IMR-90 (cell line): ENCODE data around the gene UNK. TPM values are rescaled to one million over a fixed set of nuclear protein-coding genes. Genes with fewer than 3 reads are reported as not detected.

Experiments
- ATAC-seq: fragments of 200-7000 bp; cut with Tn5 transposase; 2 replicates; pipeline ENCODE4 v1.9.1; 2020; ENCODE audit warnings: low read depth, mild to moderate bottlenecking, moderate library complexity
- BruUV-seq: library from RNA; stranded (reverse); fragments of 400-500 nt; replicated peaks from 2 replicates; lab custom pipeline; 2021; lab: Mats Ljungman, UMichigan
- CTCF ChIA-PET: fragments of 300-600 bp; formaldehyde crosslinking; extraction: SDS; loops from one replicate; lab custom pipeline; 2021; ENCODE audit warnings: antibody characterized with exemption; lab: Yijun Ruan, JAX
- POLR2A ChIA-PET: fragments of 300-600 bp; sonication (Branson Sonifier 250); formaldehyde crosslinking; loops from one replicate; lab custom pipeline; 2022; ENCODE audit warnings: antibody characterized with exemption; ENCODE audit not compliant: unreplicated experiment; lab: Charles Lee
- DNase-seq: peaks from one replicate; pipeline ENCODE4 v3.0.0; 2013
- H2AFZ ChIP-seq: replicated peaks from 2 replicates; pipeline ENCODE3; 2013; ENCODE audit warnings: low read length, mild to moderate bottlenecking; ENCODE audit not compliant: poor library complexity
- H2AK5ac ChIP-seq: 2 replicates; pipeline ENCODE4 v1.6.1; 2013; ENCODE audit warnings: low read depth, low read length, inconsistent platforms
- H2AK9ac ChIP-seq: replicated peaks from 2 replicates; pipeline ENCODE3; 2013; ENCODE audit warnings: mild to moderate bottlenecking, low read depth, low read length, moderate library complexity; ENCODE audit not compliant: poor library complexity
- H2BK120ac ChIP-seq: 2 replicates; pipeline ENCODE4 v1.6.1; 2013; ENCODE audit warnings: low read depth, low read length, inconsistent platforms
- H2BK15ac ChIP-seq: 3 replicates; pipeline ENCODE4 v1.6.1; 2013; ENCODE audit warnings: low read depth, low read length, inconsistent platforms
- H2BK20ac ChIP-seq: 2 replicates; pipeline ENCODE4 v1.6.1; 2013; ENCODE audit warnings: low read depth, mild to moderate bottlenecking, inconsistent platforms, low read length, moderate library complexity
- H2BK5ac ChIP-seq: 2 replicates; pipeline ENCODE4 v1.6.1; 2013; ENCODE audit warnings: mild to moderate bottlenecking, low read depth, low read length, inconsistent platforms; ENCODE audit not compliant: poor library complexity, severe bottlenecking
- H3K14ac ChIP-seq: replicated peaks from 2 replicates; pipeline ENCODE4 v1.6.1; 2013; ENCODE audit warnings: low read depth, low read length, inconsistent platforms
- H3K18ac ChIP-seq: 2 replicates; pipeline ENCODE4 v1.6.1; 2013; ENCODE audit warnings: low read depth, low read length, control low read depth
- H3K23ac ChIP-seq: 2 replicates; pipeline ENCODE4 v1.6.1; 2013; ENCODE audit warnings: low read depth, low read length, inconsistent platforms
- H3K27ac ChIP-seq: 2 replicates; pipeline ENCODE4 v1.5.1; 2013; ENCODE audit warnings: mild to moderate bottlenecking, control low read depth, low read length; ENCODE audit not compliant: insufficient read depth
- H3K27me3 ChIP-seq: 2 replicates; pipeline ENCODE4 v1.6.1; 2013; ENCODE audit warnings: low read length; ENCODE audit not compliant: control insufficient read depth, insufficient read depth
- H3K36me3 ChIP-seq: 2 replicates; pipeline ENCODE4 v1.6.1; 2013; ENCODE audit warnings: low read length, mixed read lengths; ENCODE audit not compliant: control insufficient read depth, insufficient read depth
- H3K4ac ChIP-seq: 2 replicates; pipeline ENCODE4 v1.6.1; 2013; ENCODE audit warnings: low read depth, low read length, inconsistent platforms
- H3K4me1 ChIP-seq: 2 replicates; pipeline ENCODE4 v1.6.1; 2013; ENCODE audit warnings: low read length, mixed read lengths; ENCODE audit not compliant: control insufficient read depth, insufficient read depth
- H3K4me2 ChIP-seq: 2 replicates; pipeline ENCODE4 v1.6.1; 2013; ENCODE audit warnings: low read depth, mild to moderate bottlenecking, control low read depth, low read length, moderate library complexity
- H3K4me3 ChIP-seq: 2 replicates; pipeline ENCODE4 v1.5.1; 2013; ENCODE audit warnings: low read depth, mild to moderate bottlenecking, control low read depth, low read length, moderate library complexity; ENCODE audit not compliant: insufficient read depth
- H3K56ac ChIP-seq: 2 replicates; pipeline ENCODE4 v1.6.1; 2013; ENCODE audit warnings: low read length, inconsistent platforms; ENCODE audit not compliant: insufficient read depth; ENCODE audit errors: extremely low read depth
- H3K79me1 ChIP-seq, 2 experiments: 2 replicates each; pipeline ENCODE4 v1.6.1; 2013; ENCODE audit warnings: low read length in 2 of 2, inconsistent platforms in 1 of 2, low read depth in 1 of 2
- H3K9ac ChIP-seq: 2 replicates; pipeline ENCODE4 v1.6.1; 2013; ENCODE audit warnings: low read depth, low read length, control low read depth
- H3K9me1 ChIP-seq: 2 replicates; pipeline ENCODE4 v1.6.1; 2013; ENCODE audit warnings: low read length, inconsistent platforms; ENCODE audit not compliant: insufficient read depth
- H3K9me3 ChIP-seq: 2 replicates; pipeline ENCODE4 v1.6.1; 2013; ENCODE audit warnings: low read length; ENCODE audit not compliant: control insufficient read depth, insufficient read depth
- H4K20me1 ChIP-seq: 2 replicates; pipeline ENCODE4 v1.6.1; 2013; ENCODE audit warnings: low read length, inconsistent platforms; ENCODE audit not compliant: insufficient read depth
- H4K5ac ChIP-seq: 2 replicates; pipeline ENCODE4 v1.6.1; 2013; ENCODE audit warnings: mild to moderate bottlenecking, low read depth, low read length, control low read depth
- H4K8ac ChIP-seq, 2 experiments: 2 replicates each; pipeline ENCODE4 v1.6.1; 2013; ENCODE audit warnings: low read depth in 2 of 2, low read length in 2 of 2, control low read depth in 1 of 2, inconsistent platforms in 1 of 2
- H4K91ac ChIP-seq: 2 replicates; pipeline ENCODE4 v1.6.1; 2013; ENCODE audit warnings: low read depth, low read length, inconsistent platforms; ENCODE audit not compliant: insufficient read depth
- BHLHE40 ChIP-seq: fragments of 150-350 bp; IDR thresholded peaks from 2 replicates; pipeline ENCODE4 v1.6.1; 2016; ENCODE audit warnings: mild to moderate bottlenecking, low read depth, low read length
- CEBPB ChIP-seq: IDR thresholded peaks from 2 replicates; pipeline ENCODE4 v1.6.1; 2012; ENCODE audit warnings: low read depth, low read length, improper control_type of control experiment
- CHD1 ChIP-seq: IDR thresholded peaks from 2 replicates; pipeline ENCODE4 v1.6.1; 2012; ENCODE audit warnings: low read depth, low read length, improper control_type of control experiment
- MAZ ChIP-seq: IDR thresholded peaks from 2 replicates; pipeline ENCODE4 v1.6.1; 2012; ENCODE audit warnings: low read depth, mild to moderate bottlenecking, low read length, improper control_type of control experiment, moderate library complexity, borderline replicate concordance
- MXI1 ChIP-seq: IDR thresholded peaks from 2 replicates; pipeline ENCODE4 v1.6.1; 2012; ENCODE audit warnings: low read depth, mild to moderate bottlenecking, low read length, moderate library complexity, borderline replicate concordance
- POLR2A ChIP-seq: IDR thresholded peaks from 2 replicates; pipeline ENCODE4 v1.6.1; 2012; ENCODE audit warnings: mild to moderate bottlenecking, low read depth, low read length
- RAD21 ChIP-seq: IDR thresholded peaks from 2 replicates; pipeline ENCODE4 v1.6.1; 2012; ENCODE audit warnings: low read length, improper control_type of control experiment
- RCOR1 ChIP-seq: IDR thresholded peaks from 2 replicates; pipeline ENCODE4 v1.6.1; 2012; ENCODE audit warnings: mild to moderate bottlenecking, low read length, improper control_type of control experiment; ENCODE audit not compliant: insufficient replicate concordance
- RFX5 ChIP-seq: IDR thresholded peaks from 2 replicates; pipeline ENCODE4 v1.8.0; 2012; ENCODE audit warnings: low read depth, mild to moderate bottlenecking, low read length, moderate library complexity
- WGBS, 2 experiments: methylation state at CpG; one replicate each; pipeline versions ENCODE4 v1.1.5 to v1.1.7; 2013; ENCODE audit warnings: missing lambda C conversion rate in 2 of 2; ENCODE audit not compliant: insufficient read length in 1 of 2; ENCODE audit errors: extremely low coverage in 2 of 2; 5-methylcytosine and 5-hydroxymethylcytosine counted together
- dilution Hi-C: fragments of 300-500 bp; cut with HindIII; formaldehyde crosslinking; loops from one replicate; pipeline ENCODE4 v1.14.3; 2018; ENCODE audit warnings: low sequenced_read_pairs; ENCODE audit not compliant: unreplicated experiment
- in situ Hi-C: fragments of 300-500 bp; cut with MboI; formaldehyde crosslinking; loops from 3 replicates; pipeline ENCODE4 v1.14.3; 2019; ENCODE audit warnings: low sequenced_read_pairs, inconsistent platforms, mixed read lengths
- intact Hi-C: fragments of 100-400 bp; cut with micrococcal nuclease; formaldehyde crosslinking; loops from 2 replicates; pipeline ENCODE4 v1.10.0; 2022
- polyA plus RNA-seq, 3 experiments: library from polyadenylated mRNA; depleted of rRNA; stranded (reverse); fragments of >200 nt; gene quantifications; 2 replicates each; pipeline ENCODE4 v1.2.3, GENCODE V29; 2012; ENCODE audit warnings: low replicate concordance in 1 of 3
- total RNA-seq: library from RNA; depleted of rRNA; stranded (reverse); fragments of >200 nt; gene quantifications from 2 replicates; pipeline ENCODE4 v1.2.3, GENCODE V29; 2012
- TF ChIP-seq, protein P1 (sequence below): fragments of 150-350 bp; IDR thresholded peaks from 2 replicates; pipeline ENCODE4 v1.6.1; 2017; ENCODE audit warnings: mild to moderate bottlenecking, antibody characterized with exemption, low read length, low read depth
- TF ChIP-seq, protein P2 (sequence below): conservative IDR thresholded peaks from 2 replicates; pipeline ENCODE4 v1.5.1; 2012; ENCODE audit warnings: mild to moderate bottlenecking, low read depth, low read length, improper control_type of control experiment
- TF ChIP-seq, protein P3 (sequence below): fragments of 150-350 bp; IDR thresholded peaks from 2 replicates; pipeline ENCODE4 v1.6.1; 2016; ENCODE audit warnings: low read depth, mild to moderate bottlenecking, low read length, moderate library complexity, borderline replicate concordance

Gene UNK
- total and polyA plus RNA-seq, 2 of the 4 experiments (the other 2 are of a cell fraction): 15.4 to 17.3 TPM

DNA sequence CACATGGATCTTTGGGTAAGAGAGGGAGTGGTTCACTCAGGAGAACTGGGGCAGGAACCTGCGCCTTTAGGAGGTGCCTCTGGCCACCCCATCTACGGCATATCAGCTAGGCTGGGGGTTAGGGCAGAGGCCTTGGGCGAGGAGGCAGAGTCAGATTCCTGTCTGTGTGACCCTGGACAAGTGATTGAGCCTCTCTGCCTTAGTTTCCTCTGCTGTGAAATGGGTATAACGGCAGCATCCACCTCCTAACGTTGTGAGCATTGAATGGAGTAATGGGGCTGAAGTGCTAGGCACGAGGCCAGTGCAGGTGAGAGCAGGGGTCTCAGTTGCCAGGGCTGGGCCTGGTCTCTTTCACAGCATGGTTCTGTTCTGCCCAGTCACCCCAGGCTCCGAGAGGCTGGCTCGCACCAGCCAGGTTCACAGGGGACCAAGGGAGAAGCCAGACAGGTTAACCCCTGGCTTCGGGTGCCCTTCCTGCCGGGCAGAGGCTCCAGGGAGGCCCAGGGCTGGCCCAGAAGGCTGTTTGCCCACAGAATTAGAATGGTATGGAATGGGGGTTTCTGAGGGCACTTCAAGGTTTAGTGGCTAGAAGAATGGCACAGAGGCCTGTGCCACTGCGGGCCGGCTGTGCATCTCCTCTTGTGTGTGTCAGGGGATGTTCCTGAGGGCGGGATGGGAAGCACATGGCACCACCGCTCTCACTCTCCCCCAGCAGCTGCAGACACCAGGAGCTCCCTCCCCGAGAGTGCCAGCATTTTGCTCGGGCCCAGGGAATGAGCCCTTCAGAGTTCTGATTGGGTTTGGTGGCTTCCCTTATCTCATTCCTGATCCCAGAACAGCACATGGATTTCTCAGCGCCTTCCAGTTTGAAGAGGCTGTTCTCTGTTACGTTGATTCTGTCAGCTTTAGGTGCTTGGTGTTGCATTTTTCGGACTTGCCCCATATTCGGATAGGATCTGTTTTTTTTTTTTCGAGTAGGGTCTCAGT is 35.8 kb downstream of the UNK start (continued):
- no peak for TF ChIP-seq RCOR1
- no peak for TF ChIP-seq MXI1

DNA sequence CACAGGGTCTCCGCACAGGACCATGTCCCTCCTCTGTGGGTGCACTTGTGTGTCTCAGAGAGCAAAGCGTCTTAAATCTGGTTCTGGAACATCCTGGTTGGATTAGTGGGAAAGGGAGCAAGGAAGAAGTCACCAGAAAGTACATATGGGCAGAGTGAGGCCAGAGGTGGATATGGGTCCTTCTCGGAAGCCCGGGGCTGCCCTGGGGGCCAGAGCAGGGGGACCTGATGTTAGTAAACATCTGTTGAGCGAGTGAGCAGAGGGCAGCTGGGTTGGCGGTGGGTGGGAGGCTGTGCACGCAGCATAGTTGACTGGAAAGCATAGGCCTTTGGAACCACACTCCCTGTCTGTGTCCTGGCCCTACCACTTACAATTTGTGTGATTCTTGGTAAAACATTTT is 36.9 kb downstream of the UNK start:
- Histone ChIP-seq H2AFZ (no peak overlapping the region), H4K91ac (no peak overlapping the region), H3K36me3 (peaks cover 70% of the 10 kb centered on the region), H3K4me2 (no peak overlapping the region), H2AK5ac (no peak overlapping the region), H3K27me3 (no peaks in the 10 kb centered on the region), H3K79me1 (no peaks in the 10 kb centered on the region; a peak in 1 of 4 replicates), H3K4ac (no peak overlapping the region), H2BK20ac (no peak overlapping the region), H3K23ac (no peak overlapping the region), H2AK9ac (no peak overlapping the region), H4K8ac (no peak overlapping the region), H3K9me1 (no peaks in the 10 kb centered on the region), H2BK5ac (no peak overlapping the region), H4K20me1 (no peaks in the 10 kb centered on the region), H2BK120ac (no peak overlapping the region), H3K14ac (no peak overlapping the region), H4K5ac (no peak overlapping the region), H3K27ac (no peak overlapping the region), H3K9ac (no peak overlapping the region), H3K9me3 (no peaks in the 10 kb centered on the region), H2BK15ac (no peak overlapping the region), H3K4me3 (no peak overlapping the region), H3K56ac (no peak overlapping the region), H3K4me1 (no peaks in the 10 kb centered on the region), H3K18ac (no peak overlapping the region)
- no TSS peak for BruUV-seq
- ChIA-PET CTCF (no interaction called here), POLR2A (no interaction called here)
- ATAC-seq (no peak), DNase-seq (no peak)
- WGBS, 2 experiments: no CpG with 5 or more reads among the region's 7 CpGs
- in situ Hi-C loops (no loop called here), dilution Hi-C loops (no loop called here), intact Hi-C loops (no loop called here)
- TF ChIP-seq MAZ (no peak), MXI1 (no peak), CEBPB (no peak), RFX5 (no peak), RAD21 (no peak), CHD1 (no peak), BHLHE40 (no peak), POLR2A (no peak)
- TF ChIP-seq, protein P1, sequence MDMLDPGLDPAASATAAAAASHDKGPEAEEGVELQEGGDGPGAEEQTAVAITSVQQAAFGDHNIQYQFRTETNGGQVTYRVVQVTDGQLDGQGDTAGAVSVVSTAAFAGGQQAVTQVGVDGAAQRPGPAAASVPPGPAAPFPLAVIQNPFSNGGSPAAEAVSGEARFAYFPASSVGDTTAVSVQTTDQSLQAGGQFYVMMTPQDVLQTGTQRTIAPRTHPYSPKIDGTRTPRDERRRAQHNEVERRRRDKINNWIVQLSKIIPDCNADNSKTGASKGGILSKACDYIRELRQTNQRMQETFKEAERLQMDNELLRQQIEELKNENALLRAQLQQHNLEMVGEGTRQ: no peak
- TF ChIP-seq, protein P2, sequence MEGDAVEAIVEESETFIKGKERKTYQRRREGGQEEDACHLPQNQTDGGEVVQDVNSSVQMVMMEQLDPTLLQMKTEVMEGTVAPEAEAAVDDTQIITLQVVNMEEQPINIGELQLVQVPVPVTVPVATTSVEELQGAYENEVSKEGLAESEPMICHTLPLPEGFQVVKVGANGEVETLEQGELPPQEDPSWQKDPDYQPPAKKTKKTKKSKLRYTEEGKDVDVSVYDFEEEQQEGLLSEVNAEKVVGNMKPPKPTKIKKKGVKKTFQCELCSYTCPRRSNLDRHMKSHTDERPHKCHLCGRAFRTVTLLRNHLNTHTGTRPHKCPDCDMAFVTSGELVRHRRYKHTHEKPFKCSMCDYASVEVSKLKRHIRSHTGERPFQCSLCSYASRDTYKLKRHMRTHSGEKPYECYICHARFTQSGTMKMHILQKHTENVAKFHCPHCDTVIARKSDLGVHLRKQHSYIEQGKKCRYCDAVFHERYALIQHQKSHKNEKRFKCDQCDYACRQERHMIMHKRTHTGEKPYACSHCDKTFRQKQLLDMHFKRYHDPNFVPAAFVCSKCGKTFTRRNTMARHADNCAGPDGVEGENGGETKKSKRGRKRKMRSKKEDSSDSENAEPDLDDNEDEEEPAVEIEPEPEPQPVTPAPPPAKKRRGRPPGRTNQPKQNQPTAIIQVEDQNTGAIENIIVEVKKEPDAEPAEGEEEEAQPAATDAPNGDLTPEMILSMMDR: no peak
- TF ChIP-seq, protein P3, sequence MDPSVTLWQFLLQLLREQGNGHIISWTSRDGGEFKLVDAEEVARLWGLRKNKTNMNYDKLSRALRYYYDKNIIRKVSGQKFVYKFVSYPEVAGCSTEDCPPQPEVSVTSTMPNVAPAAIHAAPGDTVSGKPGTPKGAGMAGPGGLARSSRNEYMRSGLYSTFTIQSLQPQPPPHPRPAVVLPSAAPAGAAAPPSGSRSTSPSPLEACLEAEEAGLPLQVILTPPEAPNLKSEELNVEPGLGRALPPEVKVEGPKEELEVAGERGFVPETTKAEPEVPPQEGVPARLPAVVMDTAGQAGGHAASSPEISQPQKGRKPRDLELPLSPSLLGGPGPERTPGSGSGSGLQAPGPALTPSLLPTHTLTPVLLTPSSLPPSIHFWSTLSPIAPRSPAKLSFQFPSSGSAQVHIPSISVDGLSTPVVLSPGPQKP: no peak
